ENCODE results near the gene TRA2A. TPM values are rescaled to one million over a fixed set of nuclear protein-coding genes. Genes with fewer than 3 reads are reported as not detected.
"Not testable (repeated sequence)": the region's sequence is repeated elsewhere in the genome, so short reads cannot be mapped to it uniquely, and the experiment has no call there.

TRA2A gene
- total RNA-seq, 1 experiment from 2014 or later: 45.1 TPM

DNA sequence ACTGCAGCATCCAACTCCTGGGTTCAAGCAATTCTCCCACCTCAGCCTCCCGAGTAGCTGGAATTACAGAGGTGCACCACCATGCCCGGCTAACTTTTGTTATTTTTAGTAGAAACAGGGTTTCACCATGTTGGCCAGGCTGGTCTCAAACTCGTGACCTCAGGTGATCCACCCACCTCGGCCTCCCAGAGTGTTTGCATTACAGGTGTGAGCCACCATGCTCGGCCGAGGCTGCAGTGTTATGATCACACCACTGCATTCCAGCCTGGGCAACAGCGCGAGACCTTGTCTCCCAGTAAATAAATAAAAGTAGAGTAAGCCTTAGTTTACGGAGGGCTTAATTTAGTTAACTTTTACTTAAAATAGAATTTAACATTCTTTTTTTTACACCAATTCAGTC is 37.8 kb downstream of the TRA2A start:
- no peak for DNase-seq (ENCODE audit: low spot score)

DNA sequence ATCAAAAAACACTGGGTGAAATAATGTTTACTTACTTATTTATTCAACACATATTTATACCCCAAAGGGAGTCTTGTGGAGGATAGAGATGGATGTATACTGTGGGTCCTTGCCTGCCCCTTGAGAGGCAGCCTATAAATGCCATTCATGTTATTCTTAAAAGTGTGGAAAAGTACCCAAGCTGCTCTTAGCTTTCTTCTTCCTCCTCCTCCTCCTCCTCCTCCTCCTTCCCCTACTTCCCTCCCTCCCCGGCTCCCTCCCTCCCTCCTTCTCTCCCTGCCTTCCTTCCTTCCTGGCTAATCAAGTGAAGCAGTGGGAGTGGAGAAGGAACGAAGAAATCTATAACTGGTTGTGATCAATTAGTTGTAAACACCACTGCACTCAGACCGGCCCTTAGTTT is 40.3 kb downstream of the TRA2A start:
- DNase-seq (ENCODE audit: low spot score): no peak

DNA sequence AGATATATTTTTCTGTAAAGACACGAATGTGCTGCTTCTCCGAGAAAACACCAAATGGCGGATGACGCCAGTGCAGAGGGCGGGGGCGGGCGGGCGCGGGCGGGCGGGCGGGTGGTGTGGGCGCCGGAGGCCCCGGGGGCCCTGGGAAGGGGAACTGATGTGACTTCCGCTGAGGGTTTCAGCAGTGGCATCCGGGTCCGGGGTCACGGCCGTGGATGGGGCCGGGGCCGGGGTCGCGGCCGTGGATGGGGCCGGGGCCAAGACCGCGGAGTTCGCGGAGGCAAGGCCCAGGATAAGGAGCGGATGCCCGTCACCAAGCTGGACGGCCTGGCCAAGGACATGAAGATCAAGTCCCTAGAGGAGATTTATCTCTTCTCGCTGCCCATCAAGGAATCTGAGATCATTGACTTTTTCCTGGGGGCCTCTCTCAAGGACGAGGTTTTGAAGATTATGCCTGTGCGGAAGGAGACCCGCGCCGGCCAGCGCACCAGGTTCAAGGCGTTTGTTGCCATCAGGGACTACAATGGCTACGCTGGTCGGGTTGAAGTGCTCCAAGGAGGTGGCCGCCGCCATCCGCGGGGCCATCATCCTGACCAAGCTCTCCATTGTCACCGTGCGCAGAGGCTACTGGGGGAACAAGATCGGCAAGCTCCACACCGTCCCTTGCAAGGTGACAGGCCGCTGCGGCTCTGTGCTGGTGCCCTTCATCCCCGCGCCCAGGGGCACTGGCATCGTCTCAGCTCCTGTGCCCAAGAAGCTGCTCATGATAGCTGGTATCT is 41.2 kb downstream of the TRA2A start:
- no peak for DNase-seq (ENCODE audit: low spot score)

DNA sequence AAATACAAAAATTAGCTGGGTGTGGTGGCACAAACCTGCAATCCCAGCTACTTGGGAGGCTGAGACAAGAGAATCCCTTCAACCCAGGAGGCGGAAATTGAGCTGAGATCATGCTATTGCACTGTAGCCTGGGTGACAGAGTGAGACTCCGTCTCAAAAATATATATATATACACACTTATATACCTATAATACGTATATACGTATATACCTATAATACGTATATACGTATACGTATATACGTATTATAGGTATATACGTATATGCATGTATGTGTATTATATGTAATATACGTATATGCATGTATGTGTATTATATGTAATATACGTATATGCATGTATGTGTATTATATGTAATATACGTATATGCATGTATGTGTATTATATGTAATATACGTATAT is 43.1 kb downstream of the TRA2A start:
- not testable (repeated sequence) for DNase-seq (ENCODE audit: low spot score)

DNA sequence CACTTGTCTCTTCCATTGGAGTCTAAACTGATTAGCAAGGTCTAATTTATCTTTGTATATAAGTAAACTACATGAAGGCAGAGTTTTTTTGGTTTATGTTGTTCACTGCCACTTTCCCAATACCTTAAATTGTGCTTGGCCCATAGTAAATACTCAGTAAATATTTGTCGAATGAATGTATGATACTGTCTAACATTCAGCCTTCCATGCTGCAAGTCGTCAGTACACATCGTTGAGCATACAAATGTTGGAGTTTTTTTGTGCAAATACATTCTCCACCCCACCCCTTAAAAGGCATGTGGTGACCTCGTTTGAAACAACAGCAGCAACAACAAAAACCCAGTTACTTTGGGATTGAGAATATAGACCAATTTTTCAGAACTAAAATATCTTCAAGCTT is 44.1 kb downstream of the TRA2A start:
- no peak for DNase-seq (ENCODE audit: low spot score)

DNA sequence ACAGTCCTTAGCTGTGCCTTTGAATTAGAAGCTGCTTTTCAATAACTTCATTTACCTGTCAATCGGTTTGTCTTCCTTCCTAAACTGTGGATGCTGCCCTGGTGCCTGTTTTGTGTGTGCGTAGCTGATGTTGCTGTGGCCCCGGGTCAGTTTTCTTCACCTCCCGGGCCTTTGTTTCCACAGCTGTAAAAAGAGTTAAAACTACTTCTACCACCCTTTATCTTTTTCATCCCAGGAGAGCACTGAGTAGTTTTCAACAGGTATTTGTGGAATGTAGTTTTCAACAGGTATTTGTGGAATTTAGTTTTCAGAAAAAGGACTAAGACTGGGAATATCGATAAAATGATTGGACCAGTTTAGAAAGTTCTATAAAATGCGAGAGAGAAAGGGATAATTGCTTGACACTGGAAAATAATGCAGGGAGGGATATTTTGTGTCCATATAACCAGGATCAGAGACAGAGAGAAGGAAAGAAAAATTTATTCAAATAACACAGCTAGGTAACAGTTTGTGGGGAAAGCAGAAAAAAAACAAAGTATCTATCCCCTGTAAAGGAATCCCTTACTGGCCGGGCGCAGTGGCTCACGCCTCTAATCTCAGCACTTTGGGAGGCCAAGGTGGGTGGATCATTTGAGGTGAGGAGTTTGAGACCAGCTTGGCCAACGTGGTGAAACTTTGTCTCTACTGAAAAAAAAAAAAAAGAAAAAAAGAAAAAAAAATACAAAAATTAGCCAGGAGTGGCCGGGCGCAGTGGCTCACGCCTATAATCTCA is 45.6 kb downstream of the TRA2A start:
- DNase-seq (ENCODE audit: low spot score): no peak

DNA sequence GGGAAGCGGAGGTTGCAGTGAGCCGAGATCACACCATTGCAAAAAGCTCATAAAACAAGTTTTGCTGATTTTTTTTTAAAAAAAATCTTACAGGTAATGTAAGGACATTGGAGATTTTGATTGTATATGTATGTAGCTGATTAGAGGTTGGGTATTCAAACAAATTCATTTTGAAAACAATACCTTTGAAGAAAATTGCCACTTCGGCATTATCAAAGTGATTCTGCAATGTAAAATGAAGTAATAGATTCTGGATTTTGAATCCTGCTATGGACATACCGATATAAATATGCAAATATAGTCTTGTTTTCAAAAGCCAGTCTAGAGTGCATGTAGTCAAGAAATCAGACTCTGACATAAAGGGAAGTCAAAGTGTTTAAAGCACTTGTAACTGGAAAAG is 49.1 kb downstream of the TRA2A start:
- DNase-seq (ENCODE audit: low spot score): no peak

DNA sequence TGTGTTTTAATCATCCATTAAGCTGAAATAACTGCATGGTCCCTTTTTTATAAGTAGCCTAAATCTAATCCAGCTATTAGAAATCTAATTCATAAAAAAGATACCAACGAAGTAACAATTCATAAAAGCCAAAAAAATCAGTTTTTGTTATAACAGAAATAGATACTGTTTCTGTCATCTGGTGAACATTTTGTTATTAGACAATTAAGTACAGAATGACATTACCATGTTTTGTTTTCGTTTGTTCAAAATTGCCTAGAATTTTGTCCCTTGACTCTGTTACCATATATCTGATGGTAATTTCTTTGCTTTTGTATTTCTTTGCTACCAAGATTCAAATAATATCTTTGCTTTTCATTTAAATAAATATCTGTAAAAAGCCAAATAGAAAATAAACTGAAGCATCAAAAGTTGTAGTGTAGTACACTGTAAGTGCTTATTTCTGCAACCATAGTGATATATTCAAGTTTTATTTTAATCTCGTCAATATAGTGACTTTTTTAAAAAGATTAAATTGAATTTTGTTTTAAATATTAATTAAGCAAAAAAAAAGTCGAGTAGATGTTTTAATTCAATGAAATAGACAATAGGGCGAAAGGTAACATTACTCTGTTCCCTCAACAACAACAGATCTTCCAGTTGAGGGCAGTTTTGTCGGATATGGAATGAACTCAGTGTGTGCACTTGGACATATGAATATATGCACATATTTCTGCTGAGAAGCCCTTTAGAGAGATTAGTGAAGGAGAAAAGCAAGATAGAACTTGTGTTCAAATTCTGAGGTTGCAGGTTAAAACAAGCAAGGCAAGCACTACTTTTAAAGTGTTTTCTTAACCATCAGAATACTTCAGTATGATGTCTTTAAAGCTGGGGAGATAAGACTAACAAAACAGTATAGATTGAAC is 53.6 kb downstream of the TRA2A start:
- no peak for DNase-seq (ENCODE audit: low spot score)

DNA sequence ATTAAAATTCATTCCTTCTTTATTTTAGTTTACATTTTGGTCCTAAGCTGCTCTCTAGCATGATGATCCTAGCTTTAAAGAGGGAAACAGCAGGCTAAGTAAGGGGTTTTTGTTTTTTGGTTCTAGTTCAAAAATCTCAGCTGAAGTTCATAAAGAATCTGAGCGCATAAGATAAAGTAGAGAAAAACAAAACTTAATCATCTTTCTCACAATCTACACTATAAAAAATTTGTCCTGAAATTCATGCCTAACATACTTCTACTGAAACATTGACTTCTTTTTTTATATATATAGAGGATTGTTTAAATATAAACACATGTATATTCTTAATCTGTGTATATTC is 54.7 kb downstream of the TRA2A start:
- DNase-seq (ENCODE audit: low spot score): no peak

DNA sequence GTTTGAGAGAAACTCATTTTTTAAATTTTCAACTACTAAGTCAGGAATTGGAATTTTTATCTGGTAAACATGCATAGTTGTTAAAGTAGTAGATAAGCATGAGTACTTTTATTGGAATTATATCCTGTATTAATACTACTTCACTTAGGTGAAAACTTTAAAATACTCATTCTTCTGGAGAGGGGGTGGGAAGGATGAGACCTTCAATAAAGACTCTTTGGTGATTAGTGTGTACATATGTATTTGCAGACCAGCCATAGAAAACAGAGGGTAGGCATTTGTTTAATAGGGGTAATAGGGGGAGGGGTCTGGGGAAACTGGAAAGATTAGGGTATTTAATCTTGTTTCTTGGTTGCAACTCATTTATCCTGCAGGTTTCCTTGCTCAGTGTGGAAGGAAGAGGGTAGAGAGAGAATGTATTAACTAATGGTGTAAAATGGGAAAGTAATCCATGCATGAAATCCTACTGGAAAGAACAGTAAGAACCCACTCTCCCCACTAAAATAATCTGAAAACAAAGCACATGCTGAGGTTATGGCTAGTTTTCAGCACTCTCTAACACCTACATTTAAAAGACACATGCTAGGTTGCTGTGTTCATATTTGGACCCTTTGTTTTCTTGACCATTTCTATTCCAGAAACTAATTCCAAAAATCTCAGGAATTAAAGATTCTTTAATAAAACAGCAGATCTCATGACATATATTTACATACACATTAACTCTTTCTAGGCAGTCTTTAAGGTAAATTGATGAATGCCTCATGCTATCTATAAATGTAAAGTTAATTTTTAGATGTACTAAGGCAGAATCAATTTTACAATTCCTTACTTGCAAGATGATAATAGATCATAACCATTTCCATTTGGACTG is 55.3 kb downstream of the TRA2A start:
- peak; percentile 28 for DNase-seq (ENCODE audit: low spot score)

DNA sequence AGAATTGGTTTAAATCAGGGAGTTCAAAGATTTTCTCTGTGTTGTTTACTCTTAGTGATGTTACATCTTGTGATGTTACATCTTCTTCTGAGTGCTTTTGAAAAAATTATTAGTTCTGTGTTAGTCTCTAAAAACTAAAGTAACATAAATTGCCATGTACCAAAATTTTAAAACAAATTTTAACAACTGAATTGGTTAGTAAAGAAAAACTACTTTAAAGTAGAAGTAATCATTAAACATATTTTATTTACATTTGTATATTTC is 56.3 kb downstream of the TRA2A start:
- peak; percentile 40 for DNase-seq (ENCODE audit: low spot score)

DNA sequence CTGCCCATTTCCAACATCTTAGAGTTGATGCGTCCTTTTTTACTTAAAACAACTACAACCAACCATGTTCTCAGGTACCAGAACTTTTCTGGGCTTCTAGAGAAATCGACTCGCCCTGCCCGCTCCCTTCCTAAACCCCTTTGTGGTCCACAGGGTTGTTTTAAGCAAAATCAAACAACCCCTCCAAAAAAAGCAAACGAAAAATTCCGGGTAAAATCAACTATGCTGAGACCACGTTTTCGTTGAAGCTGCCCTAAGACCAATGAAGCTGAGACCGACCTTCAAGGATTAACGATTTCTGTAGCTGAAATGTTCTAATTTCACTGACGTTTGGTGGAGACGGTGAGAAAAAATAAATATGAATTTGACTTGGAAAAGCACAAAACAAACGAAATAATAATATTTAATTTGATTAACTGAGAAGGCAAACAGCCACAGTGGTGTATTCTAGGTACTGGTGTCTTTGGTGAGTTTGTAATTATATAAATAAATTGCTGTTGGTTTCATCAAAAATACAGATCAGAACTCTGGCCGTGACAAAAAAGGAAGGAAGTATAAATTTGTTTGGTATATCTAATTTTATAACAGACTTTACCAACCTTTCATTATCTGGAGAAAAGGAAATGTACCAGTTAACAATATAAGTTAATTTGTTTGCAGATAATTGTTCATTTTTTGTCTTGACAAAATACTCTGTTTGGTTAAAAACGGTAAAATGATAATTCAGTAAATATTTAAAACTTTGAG is 56.8 kb downstream of the TRA2A start:
- no peak for DNase-seq (ENCODE audit: low spot score)

DNA sequence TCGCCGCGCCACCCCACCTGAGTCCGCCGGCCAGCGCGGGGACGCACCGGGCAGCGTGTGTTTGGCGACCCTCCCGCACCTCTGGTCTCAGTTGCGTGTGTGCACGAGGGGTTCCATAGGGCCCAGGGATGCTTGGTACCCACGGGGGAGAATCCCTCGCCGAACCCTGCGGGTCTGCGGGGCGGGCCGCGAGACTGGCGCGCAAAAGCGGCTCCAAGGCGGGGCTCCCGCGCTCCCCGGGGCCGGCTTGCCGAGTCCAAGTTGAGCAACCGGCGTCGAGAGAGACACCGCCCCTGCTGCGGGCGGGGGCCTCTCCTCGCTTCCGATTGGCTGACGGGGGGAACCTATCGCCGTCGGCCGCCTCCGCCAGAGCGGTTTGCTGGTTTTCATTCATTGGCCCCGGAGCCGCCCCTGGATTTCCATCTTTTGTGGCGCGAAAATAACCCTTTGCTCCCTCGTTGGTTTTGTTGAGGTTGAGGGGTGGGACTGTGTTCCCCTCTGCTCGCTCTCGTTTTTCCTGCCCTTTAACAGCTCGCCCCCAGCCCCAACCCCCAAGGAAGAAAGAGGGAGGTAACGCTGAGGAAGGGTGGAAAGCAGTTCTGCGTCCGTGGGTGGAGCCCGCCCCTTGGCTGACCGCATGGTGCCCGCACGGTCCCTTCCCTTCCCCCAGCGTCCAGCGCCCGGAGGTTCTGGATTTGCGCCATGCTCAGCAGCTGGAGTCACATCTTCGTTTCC is 57.5 kb downstream of the TRA2A start:
- peak; percentile 99 for DNase-seq (ENCODE audit: low spot score)

DNA sequence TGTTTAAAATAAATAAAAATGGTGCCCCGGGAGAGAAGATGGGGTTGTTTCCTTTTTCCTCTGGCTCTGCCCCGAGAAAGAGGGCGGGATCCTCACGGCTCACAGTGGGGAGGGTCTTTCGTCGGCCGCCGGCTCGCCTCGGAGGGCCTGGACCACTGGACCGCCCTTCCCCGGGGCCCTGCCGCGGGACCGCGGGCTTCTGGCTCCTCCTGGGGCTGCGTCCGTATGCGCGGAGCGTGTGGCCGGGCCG is 58.0 kb downstream of the TRA2A start:
- DNase-seq (ENCODE audit: low spot score): peak; percentile 74

DNA sequence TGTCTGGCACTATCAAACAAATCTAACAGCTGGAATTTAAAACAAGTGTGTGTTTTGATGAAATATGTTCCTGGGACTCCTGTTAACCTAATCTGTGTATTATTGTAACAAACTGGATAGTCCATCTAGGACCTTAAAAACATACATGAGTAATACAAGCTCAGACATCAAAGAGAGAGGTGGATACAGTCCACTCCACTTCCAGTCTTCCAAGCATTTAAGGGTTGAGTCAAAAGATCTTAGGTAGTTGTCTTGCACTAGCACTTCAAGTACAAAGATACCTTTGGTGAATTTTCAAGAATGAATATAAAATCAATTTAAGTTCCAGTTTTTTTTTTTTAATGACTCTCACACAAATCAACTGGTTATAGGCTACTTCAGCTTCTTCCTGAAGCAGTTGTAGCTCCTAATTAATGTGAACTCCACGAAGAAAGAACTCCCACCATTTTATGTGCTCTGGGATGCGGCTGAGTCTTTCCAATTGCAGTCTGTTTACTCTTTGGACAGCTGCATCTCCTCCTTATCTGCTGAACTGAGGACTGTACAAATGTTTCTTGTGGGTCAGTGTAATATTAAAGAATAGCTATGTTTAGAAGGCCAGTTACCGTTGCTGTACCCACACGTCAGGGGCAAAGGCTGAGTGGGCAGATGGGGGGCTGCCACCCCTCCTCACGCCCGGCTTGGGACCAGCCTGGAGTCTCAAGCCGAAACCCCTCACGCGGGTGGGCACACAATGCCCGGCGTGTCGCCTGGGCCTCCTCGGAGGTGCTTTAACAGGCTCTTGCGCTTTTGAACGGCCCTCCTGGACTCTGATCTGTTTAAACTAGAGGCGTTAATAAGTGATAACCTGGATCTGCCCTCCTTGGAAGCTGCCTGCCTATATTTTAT is 58.6 kb downstream of the TRA2A start:
- DNase-seq (ENCODE audit: low spot score): peak; percentile 73

DNA sequence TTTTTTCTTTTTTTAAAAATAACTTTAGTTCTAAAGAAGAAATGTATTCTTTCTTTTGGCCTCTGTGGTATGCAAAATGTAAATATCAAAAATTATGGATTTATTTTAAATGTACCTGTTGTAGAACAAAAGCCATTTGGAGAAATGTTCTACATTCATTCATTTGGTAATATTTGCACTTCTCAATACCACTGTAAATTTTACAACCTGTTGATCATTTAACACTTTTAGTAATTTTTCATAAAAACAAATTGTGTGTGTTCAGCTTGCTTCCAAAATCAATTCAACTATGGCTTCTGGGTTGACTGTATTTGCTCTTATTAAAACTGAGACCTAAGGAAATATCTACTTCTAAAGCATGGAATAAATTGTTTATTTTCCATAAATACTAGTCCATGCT is 59.2 kb downstream of the TRA2A start:
- DNase-seq (ENCODE audit: low spot score): no peak

DNA sequence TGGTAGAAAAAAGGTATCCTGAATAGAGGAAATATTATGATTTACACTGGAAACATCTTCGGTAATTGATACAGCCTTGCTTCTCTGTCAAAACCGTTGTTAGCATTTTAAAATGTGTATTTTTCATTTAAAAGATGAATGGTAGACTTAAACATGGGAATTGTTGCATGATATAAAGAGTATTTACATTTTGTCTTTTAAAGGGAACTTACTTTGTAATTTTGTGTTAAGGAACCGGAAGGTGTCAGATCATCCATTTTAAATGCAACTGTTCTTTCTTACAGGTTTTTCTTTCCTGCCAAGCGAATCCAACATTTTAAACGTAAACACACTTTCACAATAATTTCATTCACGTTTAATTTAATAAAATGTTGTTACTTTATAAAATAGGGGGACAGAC is 59.7 kb downstream of the TRA2A start:
- peak; percentile 56 for DNase-seq (ENCODE audit: low spot score)

DNA sequence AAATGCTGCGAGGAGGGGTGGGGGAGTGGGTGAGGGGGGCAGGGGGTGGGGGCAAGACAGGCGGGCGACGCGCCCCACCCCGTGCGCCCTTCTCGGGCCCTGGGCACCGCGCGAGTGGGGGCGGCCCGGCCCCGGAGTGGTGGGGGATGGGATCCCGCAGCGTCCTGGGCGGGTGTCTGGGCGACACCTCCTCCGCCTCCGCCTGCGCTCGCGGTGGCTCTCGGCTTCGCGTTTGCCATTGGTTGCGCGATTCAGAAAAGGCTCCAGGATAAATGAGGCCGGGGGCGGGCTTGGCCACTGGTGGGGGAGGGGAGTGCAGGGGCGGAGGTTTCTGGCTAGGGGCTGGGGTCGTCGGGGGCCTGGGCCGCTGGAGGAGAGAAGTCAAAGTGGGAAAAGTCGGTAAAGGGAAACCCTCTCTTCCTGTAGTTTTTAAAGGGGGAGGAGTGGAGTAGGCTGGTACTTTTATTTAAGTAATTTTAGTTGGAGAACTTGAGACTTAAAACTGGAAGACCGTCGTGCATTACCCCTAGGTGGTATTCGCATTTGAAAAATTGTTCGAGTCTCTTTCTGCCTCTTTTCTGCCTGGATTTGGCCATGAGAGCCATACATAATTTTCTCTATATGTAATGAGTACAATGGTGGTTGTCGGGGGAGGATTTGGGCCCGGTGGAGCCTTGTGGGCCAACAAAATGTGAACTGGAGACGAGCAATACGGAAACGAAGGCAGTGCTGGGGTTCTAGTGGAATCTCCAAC is 60.5 kb downstream of the TRA2A start:
- DNase-seq (ENCODE audit: low spot score): peak; percentile 86

Data from HT-29 (cell line).